Activated T-helper 17 cell treated with anti-CD3 and anti-CD28 coated beads, Interleukin-2, amount 50 U/mL, for 72 hours (primary cell): ENCODE results near the gene ALKBH1. TPM values are rescaled to one million over a fixed set of nuclear protein-coding genes. Genes with fewer than 3 reads are reported as not detected.
"Not testable (repeated sequence)": the region's sequence is repeated elsewhere in the genome, so short reads cannot be mapped to it uniquely, and the experiment has no call there.

ENCODE experiments used
- ATAC-seq: fragments of 150-1000 bp; cut with Tn5 transposase; replicated peaks from 2 replicates; pipeline ENCODE4 v1.10.0; 2021; ENCODE audit warnings: mild to moderate bottlenecking, moderate library complexity
- H3K27ac Mint-ChIP-seq: one replicate; pipeline ENCODE4 v1.8.0; 2022; ENCODE audit warnings: mixed read lengths
- H3K27me3 Mint-ChIP-seq: one replicate; pipeline ENCODE4 v1.8.0; 2022; ENCODE audit warnings: mixed read lengths
- H3K36me3 Mint-ChIP-seq: one replicate; pipeline ENCODE4 v1.8.0; 2022; ENCODE audit warnings: low read depth, mild to moderate bottlenecking, mixed read lengths
- H3K4me1 Mint-ChIP-seq: one replicate; pipeline ENCODE4 v1.8.0; 2022; ENCODE audit warnings: mixed read lengths
- H3K4me3 Mint-ChIP-seq: one replicate; pipeline ENCODE4 v1.8.0; 2022; ENCODE audit warnings: mild to moderate bottlenecking, mixed read lengths
- H3K9me3 Mint-ChIP-seq: one replicate; pipeline ENCODE4 v1.8.0; 2022; ENCODE audit warnings: mixed read lengths
- total RNA-seq, 2 donors: library from RNA; stranded (reverse); gene quantifications; one replicate each; pipeline ENCODE4 v1.2.3, GENCODE V29; 2022

ALKBH1 gene
- total RNA-seq, 2 donors from 2014 or later, result 13.2 to 19.8 TPM

DNA sequence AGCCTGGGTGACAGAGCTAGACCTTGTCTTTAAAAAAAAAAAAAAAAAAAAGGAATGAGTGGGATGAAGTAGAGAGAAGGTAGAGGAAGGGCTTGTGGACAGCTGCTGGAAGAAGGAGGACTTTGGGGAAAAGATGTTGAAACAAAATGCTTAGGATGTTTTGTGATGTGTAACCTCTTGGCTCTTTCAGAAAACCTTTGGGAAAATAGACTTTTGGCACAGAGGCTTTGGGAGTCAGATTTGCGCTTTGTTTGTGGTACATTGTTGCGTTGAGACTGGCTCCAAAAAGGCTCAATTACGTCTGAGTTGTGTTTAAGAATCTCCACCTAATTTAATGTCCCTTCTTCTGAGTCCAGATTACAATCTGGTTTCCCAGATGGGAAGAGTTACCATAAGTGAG is 58.5 kb downstream of the ALKBH1 start:
- H3K9me3 Mint-ChIP-seq, result no peaks in the 10 kb centered on the region
- H3K4me1 Mint-ChIP-seq, result no peaks in the 10 kb centered on the region
- peak overlapping the region; percentile 40 for H3K27ac Mint-ChIP-seq
- H3K27me3 Mint-ChIP-seq, result no peaks in the 10 kb centered on the region
- H3K36me3 Mint-ChIP-seq, result no peaks in the 10 kb centered on the region
- no peak overlapping the region for H3K4me3 Mint-ChIP-seq
- ATAC-seq, result no peak

- peak overlapping the region; percentile 40 for H3K27ac Mint-ChIP-seq
- no peaks in the 10 kb centered on the region for H3K36me3 Mint-ChIP-seq
- no peak for ATAC-seq
- no peaks in the 10 kb centered on the region for H3K27me3 Mint-ChIP-seq
- no peaks in the 10 kb centered on the region for H3K9me3 Mint-ChIP-seq
- H3K4me1 Mint-ChIP-seq, result no peaks in the 10 kb centered on the region
- no peak overlapping the region for H3K4me3 Mint-ChIP-seq
Observed at GRCh38 chr14:77648520-77649200, 59.2 kb downstream of the ALKBH1 start.

- ATAC-seq, result no peak
- Mint-ChIP-seq H3K9me3 (no peaks in the 10 kb centered on the region), H3K27ac (no peak overlapping the region), H3K27me3 (no peaks in the 10 kb centered on the region), H3K36me3 (no peaks in the 10 kb centered on the region), H3K4me1 (no peaks in the 10 kb centered on the region), H3K4me3 (no peak overlapping the region)
Observed at GRCh38 chr14:77647853-77648252, 60.0 kb downstream of the ALKBH1 start.

DNA sequence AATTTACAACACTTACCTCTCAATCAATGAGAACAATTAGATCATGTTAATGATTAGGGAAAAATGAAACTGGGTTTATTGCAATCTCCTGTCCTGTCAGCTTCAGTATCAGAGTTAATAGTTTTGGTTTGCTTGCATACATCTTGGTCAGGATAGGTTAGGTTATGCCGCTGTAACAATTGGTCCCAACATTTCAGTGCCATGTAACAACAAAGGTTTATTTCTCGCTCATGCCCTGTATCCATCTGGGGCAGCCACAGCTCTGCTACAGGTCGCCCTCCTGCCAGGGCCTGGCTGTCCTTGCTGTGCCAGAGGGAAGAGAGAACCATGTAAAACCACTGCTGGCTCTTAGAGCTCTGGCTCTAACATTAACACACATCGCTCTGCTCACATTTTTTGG is 60.9 kb downstream of the ALKBH1 start:
- no peak for ATAC-seq
- no peaks in the 10 kb centered on the region for H3K36me3 Mint-ChIP-seq
- no peaks in the 10 kb centered on the region for H3K27me3 Mint-ChIP-seq
- H3K4me3 Mint-ChIP-seq, result no peak overlapping the region
- no peak overlapping the region for H3K27ac Mint-ChIP-seq
- H3K4me1 Mint-ChIP-seq, result no peaks in the 10 kb centered on the region
- H3K9me3 Mint-ChIP-seq, result no peaks in the 10 kb centered on the region

GRCh38 chr14:77645520-77646230 is 62.1 kb downstream of the ALKBH1 start:
- Mint-ChIP-seq H3K9me3 (no peaks in the 10 kb centered on the region), H3K4me1 (no peaks in the 10 kb centered on the region), H3K27ac (no peak overlapping the region), H3K4me3 (no peak overlapping the region), H3K27me3 (no peaks in the 10 kb centered on the region), H3K36me3 (no peaks in the 10 kb centered on the region)
- ATAC-seq, result no peak

DNA sequence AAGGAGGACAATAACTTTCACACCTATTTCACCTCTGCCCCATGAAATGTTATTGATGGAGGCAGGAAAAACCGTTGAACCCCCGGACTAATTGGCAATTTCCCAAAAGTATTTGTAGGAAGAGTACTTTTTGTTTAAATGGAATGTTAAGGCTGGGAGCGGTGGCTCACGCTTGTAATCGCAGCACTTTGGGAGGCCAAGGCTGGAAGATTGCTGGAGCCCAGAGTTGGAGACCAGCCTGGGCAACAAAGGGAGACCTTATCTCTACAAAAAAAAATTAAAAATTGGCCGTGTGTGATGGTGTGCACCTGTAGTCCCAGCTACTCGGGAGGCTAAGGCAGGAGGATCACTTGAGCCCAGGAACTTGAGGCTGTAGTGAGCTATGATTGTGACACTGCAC is 65.4 kb downstream of the ALKBH1 start:
- Mint-ChIP-seq H3K4me1 (no peaks in the 10 kb centered on the region), H3K9me3 (no peaks in the 10 kb centered on the region), H3K27me3 (no peaks in the 10 kb centered on the region)

GRCh38 chr14:77641534-77642341 is 66.1 kb downstream of the ALKBH1 start:
- H3K27me3 Mint-ChIP-seq, result no peaks in the 10 kb centered on the region
- no peaks in the 10 kb centered on the region for H3K36me3 Mint-ChIP-seq
- H3K4me3 Mint-ChIP-seq, result peak overlapping the region; percentile 85
- no peaks in the 10 kb centered on the region for H3K4me1 Mint-ChIP-seq
- H3K27ac Mint-ChIP-seq, result peak overlapping the region; percentile 95
- ATAC-seq, result peak; percentile 95
- no peaks in the 10 kb centered on the region for H3K9me3 Mint-ChIP-seq

More for the DNA sequence above, 65.4 kb downstream of the ALKBH1 start:
- H3K27ac Mint-ChIP-seq, result peak overlapping the region; percentile 95
- no peaks in the 10 kb centered on the region for H3K36me3 Mint-ChIP-seq
- H3K4me3 Mint-ChIP-seq, result peak overlapping the region; percentile 85
- no peak for ATAC-seq

- no peaks in the 10 kb centered on the region for H3K36me3 Mint-ChIP-seq
- no peaks in the 10 kb centered on the region for H3K9me3 Mint-ChIP-seq
- no peak for ATAC-seq
- H3K4me1 Mint-ChIP-seq, result no peaks in the 10 kb centered on the region
- H3K27me3 Mint-ChIP-seq, result no peaks in the 10 kb centered on the region
- H3K27ac Mint-ChIP-seq, result peak overlapping the region; percentile 95
- peak overlapping the region; percentile 85 for H3K4me3 Mint-ChIP-seq
Observed at GRCh38 chr14:77640756-77641533, 66.9 kb downstream of the ALKBH1 start.

GRCh38 chr14:77638771-77639171 is 69.1 kb downstream of the ALKBH1 start:
- Mint-ChIP-seq H3K9me3 (no peaks in the 10 kb centered on the region), H3K4me1 (no peaks in the 10 kb centered on the region), H3K4me3 (no peak overlapping the region), H3K27ac (no peak overlapping the region), H3K36me3 (no peaks in the 10 kb centered on the region), H3K27me3 (no peaks in the 10 kb centered on the region)
- ATAC-seq, result no peak

DNA sequence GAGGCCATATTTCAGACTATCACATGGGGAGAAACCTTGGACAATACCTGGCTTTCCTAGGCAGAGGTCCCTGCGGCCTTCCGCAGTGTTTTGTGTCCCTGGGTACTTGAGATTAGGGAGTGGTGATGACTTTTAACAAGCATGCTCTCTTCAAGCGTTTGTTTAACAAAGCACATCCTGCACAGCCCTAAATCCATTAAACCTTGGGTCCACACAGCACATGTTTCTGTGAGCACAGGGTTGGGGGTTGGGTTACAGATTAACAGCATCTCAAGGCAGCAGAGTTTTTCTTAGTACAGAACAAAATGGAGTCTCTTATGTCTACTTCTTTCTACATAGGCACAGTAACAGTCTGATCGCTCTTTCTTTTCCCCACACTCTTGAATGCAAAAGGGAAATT is 72.0 kb downstream of the ALKBH1 start:
- not testable (repeated sequence) for ATAC-seq, H3K36me3 Mint-ChIP-seq, H3K9me3 Mint-ChIP-seq, H3K27ac Mint-ChIP-seq, H3K27me3 Mint-ChIP-seq, H3K4me3 Mint-ChIP-seq, H3K4me1 Mint-ChIP-seq

GRCh38 chr14:77635466-77635865 is 72.4 kb downstream of the ALKBH1 start:
- not testable (repeated sequence) for H3K27me3 Mint-ChIP-seq, H3K27ac Mint-ChIP-seq, H3K9me3 Mint-ChIP-seq, H3K36me3 Mint-ChIP-seq, H3K4me3 Mint-ChIP-seq, ATAC-seq, H3K4me1 Mint-ChIP-seq

GRCh38 chr14:77630111-77630510 is 77.7 kb downstream of the ALKBH1 start:
- Mint-ChIP-seq H3K4me3 (no peak overlapping the region), H3K9me3 (no peaks in the 10 kb centered on the region), H3K27me3 (no peaks in the 10 kb centered on the region), H3K27ac (no peak overlapping the region), H3K36me3 (no peaks in the 10 kb centered on the region), H3K4me1 (peaks cover 2% of the 10 kb centered on the region)
- ATAC-seq, result no peak

- Mint-ChIP-seq H3K27ac (no peak overlapping the region), H3K27me3 (no peaks in the 10 kb centered on the region), H3K4me1 (peaks cover 4% of the 10 kb centered on the region), H3K9me3 (no peaks in the 10 kb centered on the region), H3K4me3 (no peak overlapping the region), H3K36me3 (no peaks in the 10 kb centered on the region)
- ATAC-seq, result no peak
Observed at GRCh38 chr14:77625360-77625759, 82.5 kb downstream of the ALKBH1 start.

GRCh38 chr14:77623201-77623600 is 84.6 kb downstream of the ALKBH1 start:
- no peaks in the 10 kb centered on the region for H3K36me3 Mint-ChIP-seq

More at GRCh38 chr14:77623201-77623600, 84.6 kb downstream of the ALKBH1 start:
- ATAC-seq, result no peak
- H3K27ac Mint-ChIP-seq, result no peak overlapping the region
- H3K9me3 Mint-ChIP-seq, result no peaks in the 10 kb centered on the region
- peaks cover 4% of the 10 kb centered on the region for H3K4me1 Mint-ChIP-seq
- no peak overlapping the region for H3K4me3 Mint-ChIP-seq
- no peaks in the 10 kb centered on the region for H3K27me3 Mint-ChIP-seq
